GM19455 (cell line): ENCODE data around the gene LDHB.
"Not testable (repeated sequence)": the region's sequence is repeated elsewhere in the genome, so short reads cannot be mapped to it uniquely, and the experiment has no call there.

ENCODE experiments used
- ATAC-seq: cut with Tn5 transposase; IDR thresholded peaks from one replicate; pipeline ENCODE4 v1.9.1; 2021; ENCODE audit not compliant: unreplicated experiment

The LDHB gene

DNA sequence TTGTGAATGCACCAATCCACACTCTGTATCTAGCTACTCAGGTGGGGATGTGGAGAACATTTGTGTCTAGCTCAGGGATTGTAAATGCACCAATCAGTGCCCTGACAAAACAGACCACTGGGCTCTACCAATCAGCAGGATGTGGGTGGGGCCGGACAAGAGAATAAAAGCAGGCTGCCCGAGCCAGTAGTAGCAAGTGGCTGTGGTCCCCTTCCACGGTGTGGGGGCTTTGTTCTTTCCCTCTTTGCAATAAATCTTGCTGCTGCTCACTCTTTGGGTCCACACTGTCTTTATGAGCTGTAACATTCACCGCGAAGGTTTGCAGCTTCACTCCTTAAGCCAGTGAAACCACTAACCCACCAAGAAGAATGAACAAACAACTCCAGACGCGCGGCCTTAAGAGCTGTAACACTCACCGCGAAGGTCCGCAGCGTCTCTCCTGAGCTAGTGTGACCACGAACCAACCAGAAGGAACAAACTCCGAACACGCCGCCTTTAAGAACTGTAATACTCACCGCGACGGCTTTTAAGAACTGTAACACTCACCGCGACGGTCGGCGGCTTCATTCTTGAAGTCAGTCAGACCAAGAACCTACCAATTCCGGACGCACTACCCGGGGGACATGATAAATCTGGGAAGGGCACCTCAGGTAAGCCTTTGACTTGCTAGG lies 4.6 kb upstream of the LDHB start:
- ATAC-seq: no peak

DNA sequence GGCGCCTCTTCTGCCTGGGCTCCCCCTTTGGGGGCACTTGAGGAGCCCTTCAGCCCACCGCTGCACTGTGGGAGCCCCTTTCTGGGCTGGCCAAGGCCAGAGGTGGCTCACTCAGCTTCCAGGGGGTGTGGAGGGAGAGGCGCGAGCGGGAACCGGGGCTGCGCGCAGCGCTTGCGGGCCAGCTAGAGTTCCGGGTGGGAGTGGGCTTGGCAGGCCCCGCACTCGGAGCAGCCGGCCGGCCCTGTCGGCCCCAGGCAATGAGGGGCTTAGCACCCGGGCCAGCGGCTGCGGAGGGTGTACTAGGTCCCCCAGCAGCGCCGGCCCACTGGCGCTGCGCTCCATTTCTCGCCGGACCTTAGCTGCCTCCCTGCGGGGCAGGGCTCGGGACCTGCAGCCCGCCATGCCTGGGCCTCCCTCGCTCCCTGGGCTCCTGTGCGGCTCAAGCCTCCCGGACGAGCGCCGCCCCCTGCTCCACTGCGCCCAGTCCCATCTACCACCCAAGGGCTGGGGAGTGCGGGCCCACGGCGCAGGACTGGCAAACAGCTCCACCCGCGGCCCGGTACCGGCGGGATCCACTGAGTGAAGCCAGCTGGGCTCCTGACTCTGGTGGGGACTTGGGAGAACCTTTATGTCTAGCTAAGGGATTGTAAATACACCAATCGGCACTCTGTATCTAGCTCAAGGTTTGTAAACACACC lies 3.9 kb upstream of the LDHB start:
- not testable (repeated sequence) for ATAC-seq

DNA sequence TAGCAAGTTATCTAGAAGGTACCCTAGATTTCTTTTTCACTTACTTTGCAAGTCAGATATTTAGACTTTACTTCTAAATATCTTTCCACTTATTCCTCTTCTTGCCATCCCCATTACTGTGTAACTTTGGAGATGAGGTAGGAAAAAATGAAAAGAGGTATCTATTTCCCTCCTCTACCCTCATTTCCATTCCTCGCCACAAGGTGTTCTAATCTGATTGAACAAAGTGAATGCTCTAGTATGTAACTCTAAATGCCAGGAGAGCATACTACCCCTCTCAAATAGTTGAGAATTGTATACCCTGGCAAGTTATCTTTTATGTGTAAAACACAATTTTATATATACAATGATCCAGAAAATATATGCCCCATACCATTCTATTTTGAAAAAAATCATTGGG lies 1.7 kb upstream of the LDHB start:
- no peak for ATAC-seq

DNA sequence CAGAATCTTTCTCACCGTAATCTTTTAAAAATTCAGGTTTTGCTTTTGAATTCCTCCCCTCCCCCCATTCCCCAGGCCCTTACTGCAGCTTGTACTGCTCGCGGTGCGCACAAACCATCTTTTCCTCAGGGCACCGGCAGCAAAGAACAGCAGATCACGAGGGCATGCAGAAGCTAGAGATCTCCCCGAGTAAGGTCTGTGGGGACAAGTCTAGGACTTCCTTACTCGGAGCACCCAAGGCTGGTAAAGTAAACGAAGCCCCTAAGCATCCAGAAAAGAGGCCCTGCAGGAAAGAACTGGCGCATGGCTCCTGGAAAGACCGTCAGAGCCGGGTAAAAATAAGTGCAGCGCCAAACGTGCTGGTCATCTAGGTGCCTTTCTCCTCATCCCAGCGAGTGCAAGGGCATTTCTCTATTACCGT lies 727 bp downstream of the LDHB start:
- peak; percentile 42 for ATAC-seq

DNA sequence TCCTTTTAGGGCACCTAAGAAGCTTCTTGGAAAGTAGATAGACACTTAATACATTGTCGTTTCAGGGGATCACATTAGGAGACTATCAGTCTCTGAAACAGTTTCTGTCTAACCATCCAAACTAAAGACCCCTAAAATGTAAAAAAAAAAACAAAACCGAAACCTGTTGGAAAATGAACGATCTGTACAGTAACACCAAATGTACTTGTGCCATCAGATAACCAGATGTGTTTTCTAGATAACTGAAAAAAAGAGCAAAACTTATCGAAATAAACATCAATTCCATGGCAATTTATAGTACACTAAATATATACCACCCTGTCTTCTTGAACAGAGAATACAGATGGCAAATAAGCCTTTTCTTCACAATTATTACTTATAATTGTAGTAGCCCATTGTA lies 2.1 kb downstream of the LDHB start:
- no peak for ATAC-seq

DNA sequence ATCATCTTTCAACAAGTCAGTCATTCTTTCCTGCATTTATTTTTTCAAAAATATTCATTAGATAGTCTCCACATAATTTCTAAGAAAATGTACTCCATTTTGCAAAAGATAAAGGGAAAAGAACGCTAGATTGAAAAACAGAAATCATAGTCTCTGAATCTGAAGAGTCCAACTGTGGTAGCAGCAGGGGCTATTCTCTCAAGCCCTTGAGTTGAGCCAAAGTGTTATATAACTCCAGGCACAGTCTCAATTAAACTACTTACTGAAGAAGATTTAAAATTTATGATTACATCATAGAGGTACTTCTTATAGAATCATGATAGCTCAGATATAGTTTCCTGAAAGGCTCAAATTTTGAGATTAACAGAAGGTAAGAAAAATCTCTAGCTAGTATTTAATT lies 5.8 kb downstream of the LDHB start:
- ATAC-seq: no peak

DNA sequence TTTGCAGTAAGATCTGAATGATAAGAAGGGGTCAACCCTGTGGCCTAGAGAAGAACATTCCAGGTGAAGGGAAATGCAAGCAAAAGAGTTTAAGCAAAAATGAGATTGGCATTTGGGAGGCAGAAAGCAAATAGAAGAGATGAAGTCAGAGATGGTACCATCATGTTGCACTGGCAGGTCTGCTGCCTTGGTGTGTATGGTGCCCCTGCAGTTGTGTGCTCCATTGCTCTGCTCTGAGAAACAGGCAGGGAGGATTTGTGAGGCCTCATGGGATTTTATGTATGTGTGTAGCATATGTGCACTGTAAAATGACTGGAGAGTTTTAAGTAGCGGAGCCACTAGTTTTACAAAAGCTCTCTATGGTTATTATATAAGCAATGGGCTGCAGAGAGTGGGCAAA lies 6.6 kb downstream of the LDHB start:
- ATAC-seq: no peak

DNA sequence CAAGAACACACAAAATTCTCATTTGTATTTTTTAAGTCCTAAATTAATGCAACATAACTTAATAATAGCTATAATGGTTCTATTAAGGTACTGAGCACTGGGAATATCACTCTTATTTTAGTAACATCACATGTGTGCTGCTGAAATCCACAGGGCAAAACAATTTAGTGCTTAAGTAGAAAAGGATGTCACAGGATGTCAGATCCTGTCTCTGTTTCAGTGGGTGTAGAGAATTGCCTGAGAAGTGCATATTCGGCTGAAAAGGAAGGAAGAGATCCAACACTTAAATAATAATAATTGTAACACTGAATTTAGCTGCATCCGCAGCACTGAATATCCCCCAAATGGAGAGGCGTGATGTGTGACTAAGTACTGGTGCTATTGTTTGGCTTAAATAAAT lies 8.6 kb downstream of the LDHB start:
- ATAC-seq: no peak

DNA sequence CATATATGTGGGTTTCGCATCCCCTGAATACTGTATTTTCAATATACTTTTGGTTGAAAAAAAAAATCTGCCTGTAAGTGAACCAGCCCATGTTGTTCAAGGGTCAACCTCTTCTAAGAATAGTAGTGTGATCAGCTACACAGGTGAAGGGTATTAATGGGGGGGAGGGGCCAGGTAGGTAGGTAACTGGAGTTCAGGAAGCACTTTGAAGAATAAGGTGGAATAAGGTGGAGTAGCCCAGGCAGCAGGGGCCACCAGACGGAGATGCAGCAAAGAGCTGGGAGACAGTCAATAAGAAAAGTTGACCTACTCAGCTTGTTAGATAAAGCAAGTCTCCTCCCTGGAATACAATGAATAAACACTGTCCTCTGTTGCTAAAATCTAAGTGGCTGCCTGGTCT lies 9.3 kb downstream of the LDHB start:
- no peak for ATAC-seq

DNA sequence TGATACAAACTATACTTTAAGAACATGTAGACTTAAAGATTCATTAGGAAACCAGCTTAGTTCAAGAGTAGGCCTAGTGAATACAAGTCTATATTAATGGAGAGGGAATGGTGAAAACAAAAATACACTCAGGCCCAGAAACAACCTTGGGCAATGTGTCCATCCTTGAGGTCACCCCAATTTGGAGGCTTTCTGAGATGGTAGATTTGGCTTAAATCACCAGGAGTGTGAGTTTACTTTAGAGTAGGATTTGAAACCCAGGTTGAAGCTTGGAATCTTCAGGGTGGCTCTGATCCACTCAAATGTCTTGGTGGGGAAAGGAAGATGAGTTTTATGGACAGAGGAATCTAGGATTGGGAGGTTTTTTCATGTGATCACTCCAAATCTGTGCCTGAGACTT lies 10.5 kb downstream of the LDHB start:
- ATAC-seq: no peak

DNA sequence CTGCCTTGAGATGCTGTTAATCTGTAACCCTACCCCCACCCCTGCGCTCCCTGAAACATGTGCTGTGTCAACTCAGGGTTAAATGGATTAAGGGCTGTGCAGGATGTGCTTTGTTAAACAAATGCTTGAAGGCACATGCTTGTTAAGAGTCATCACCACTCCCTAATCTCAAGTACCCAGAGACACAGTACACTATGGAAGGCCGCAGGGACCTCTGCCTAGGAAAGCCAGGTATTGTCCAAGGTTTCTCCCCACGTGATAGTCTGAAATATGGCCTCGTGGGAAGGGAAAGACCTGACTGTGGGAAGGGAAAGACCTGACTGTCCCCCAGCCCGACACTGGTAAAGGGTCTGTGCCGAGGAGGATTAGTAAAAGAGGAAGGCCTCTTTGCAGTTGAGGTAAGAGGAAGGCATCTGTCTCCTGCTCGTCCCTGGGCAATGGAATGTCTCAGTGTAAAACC lies 12.6 kb downstream of the LDHB start:
- ATAC-seq: not testable (repeated sequence)

DNA sequence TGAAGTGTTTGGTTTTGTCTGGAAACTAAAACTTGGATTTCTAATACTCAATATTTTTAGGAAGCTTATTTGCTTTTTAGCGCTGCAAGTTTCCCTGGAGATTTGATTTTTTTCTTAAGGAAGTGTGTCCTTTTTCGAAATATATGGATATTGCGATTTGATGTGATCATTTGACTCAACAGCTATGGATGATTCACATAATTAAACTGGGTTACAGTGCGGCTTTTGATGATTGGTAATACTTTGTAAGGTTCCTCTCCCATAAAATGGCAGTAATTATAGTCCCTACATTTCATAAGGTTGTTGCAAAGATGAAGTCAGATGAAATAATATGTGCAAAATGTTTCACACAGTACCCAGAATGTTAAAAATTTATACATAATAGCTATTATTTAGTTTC lies 13.1 kb downstream of the LDHB start:
- ATAC-seq: no peak

DNA sequence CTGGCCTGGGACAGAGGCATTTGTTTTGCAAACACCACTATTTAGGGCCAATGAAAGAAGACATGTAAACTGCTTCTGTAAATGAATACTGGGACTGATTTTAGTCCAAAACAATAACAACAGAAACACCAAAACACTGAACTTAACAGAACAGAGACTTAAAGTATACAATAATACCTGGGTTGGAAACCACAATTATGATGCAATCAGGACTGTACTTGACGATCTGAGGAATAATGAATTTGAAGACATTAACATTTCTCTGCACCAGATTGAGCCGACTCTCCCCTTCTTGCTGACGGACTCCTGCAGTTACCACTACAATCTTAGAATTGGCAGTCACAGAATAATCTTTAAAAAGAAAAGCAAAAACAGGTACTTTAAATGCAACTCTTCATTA lies 13.9 kb downstream of the LDHB start:
- ATAC-seq: no peak

DNA sequence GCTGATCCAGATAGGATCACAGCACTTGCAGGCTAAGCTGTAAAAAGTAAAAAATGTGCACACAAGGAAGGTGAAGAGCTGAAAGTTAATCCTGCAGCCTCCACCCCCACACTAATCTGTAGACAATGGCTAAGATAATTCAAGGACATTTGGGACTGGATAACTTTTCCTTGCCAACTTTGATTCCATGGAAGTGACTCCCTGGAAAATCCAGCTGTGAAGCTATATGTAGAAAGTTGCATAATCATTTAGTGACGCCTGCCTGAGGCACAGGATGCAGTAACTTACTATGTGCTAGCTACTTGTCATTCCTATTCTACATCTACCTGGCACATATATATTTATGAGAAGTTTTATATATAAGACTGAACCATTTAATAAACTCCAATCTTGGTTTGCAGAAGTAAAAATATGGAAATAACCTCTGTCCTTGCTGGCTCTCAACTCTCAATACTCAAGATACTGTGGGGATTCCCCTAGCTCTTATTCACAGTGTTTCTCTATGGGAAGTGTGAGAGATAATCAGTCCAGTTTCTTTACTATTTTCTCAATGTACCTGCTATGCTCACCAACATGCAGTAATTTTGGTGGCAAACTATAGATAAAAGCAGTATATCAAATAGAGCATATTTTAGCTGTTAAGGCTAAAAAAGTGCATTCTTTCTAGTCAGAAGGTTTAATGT lies 14.8 kb downstream of the LDHB start:
- ATAC-seq: no peak

DNA sequence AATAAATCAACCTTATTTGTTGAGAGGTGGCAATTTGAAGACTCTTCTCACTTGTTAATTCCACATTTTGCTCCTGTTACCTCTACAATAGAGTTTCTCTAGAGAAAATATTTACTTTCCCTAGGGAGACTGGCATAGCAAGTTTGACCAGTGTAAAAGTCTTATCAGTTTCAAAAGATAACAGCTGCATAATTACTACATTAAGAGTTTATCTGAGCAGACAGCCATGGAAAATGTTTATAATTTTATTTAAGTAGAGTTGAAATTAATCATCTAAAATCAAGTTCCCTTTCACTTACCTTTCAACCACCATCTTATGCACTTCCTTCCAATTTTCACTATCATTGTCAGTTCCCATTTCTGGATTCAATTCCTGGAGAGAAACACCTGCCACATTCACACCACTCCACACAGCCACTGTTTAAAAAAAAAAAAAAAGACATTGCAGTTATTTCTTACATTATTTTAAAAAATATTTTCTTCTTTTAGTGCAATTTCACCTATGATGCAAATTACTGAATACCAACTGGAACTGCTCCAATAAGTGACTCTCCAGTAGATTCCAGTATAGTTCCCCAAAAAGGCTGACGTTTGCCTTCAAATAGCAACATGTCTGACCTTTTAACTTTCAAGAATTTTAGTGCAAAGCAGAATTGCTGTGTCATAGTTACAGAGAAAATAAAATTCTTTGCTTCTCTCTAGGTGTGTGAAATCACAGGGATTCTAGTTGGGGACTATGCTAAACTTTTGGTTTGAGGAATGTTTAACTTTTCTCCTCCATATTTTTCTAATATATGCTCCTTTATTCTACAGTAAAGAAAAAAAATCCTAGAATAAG lies 19.4 kb downstream of the LDHB start:
- no peak for ATAC-seq

DNA sequence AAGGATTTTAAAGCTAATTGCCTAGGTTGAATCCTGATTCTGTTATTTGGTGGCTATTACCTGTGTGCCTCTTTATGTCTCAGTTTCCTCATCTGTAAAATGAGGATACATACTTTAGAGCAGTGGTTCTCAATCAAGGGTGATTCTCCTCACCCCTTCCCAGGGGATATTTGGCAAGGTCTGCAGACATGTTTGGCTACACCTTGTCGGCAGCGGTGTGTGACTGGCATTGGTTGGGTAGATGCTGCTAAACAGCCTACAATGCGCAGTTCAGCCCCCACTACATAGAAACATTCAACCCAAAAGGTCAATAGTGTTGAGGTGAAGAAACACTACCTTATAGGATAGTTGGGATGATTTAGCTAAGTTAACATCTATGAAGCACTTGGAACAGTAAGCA lies 23.4 kb downstream of the LDHB start:
- ATAC-seq: no peak

DNA sequence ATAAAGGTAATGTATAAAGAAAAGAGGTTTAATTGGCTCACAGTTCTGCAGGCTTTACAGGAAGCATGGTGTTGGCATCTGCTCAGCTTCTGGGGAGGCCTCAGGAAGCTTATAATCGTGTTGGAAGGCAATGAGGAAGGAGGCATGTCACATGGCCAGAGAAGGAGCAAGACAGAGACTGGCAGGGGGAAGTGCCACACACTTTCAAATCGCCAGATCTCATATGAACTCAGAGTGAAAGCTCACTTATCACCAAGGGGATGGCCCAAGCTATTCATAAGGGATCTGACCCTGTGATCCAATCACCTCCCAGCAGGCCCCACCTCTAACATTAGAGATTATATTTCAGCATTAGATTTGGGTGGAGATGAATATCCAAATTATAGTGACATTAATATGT lies 26.3 kb downstream of the LDHB start:
- ATAC-seq: no peak

DNA sequence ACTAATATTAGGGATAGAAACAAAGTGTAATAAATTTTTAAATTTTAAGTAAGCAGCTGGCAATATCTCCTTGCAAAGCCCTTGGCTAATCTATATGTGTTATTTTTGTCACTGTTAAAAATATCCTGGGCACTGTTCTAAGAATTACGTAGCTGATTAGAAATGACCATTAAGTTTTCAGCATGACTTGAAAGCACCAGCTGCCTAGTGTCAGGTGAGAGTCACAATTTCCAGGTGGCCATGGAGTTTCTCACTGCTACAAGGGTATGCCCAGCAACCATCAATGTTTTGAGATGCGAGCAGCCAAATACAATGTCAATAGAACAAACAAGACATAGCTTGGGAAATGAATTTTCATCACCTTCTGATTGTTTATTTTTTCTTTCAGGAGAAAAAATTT lies 29.7 kb downstream of the LDHB start:
- ATAC-seq: no peak

DNA sequence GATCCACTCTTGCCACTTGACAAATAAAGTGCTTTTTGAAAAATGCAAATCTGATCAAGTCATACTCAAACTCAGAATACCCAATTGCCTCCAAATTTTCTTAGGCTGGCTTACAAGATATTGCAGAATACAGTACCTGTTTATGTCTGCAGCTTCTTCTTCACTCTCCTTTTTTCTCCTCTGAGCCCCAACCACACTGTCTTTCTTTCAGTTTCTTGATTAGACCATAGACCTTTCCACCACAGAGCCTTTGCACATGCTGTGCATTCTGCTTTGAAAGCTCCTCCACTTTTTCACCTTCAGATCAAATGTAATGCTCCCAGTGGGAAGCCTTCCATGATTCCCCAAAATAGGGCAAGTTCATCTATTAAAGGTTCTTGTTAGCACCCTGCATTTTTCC lies 39.1 kb downstream of the LDHB start:
- no peak for ATAC-seq

DNA sequence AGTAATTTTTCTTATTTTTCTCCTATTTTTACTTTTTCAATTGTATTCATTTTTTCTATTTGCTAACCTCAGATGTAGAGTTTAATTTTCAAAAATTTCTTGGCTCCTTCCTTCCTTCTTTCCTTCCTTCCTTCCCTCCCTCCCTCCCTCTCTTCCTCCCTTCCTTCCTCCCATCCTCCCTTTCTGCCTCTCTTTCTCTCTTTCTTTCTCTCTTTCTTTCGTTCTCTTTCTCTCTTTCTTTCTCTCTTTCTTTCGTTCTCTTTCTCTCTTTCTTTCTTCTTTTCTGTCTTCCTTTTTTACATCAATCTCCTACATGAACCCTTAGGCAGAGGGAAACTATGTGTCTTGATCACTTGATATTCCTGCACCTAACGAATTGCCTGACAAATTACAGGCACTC lies 40.6 kb downstream of the LDHB start:
- no peak for ATAC-seq

DNA sequence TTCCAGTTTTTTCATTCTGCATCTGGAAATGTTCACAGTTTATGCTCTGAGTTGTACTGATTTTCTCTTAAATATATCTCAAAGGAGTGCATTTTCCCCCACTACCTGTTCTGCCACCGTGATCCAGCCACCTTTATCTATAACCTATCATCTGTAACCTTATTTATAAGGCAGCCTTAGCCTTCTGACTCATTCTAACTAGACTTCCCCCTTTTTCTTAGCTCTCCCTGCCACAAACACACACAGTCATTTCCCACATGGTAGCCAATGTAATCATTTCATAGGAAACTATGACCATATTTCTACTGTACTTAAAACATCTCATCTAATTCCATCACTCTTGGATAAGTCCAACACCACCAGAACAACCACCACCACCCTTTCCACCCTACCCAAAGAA lies 42.2 kb downstream of the LDHB start:
- no peak for ATAC-seq
